ENCODE measurements around the gene OR56B4. TPM values are rescaled to one million over a fixed set of nuclear protein-coding genes. Genes with fewer than 3 reads are reported as not detected.
"Not testable (repeated sequence)": the region's sequence is repeated elsewhere in the genome, so short reads cannot be mapped to it uniquely, and the experiment has no call there.

OR56B4 gene
- total RNA-seq, 4 donors from 2014 or later: not detected

DNA sequence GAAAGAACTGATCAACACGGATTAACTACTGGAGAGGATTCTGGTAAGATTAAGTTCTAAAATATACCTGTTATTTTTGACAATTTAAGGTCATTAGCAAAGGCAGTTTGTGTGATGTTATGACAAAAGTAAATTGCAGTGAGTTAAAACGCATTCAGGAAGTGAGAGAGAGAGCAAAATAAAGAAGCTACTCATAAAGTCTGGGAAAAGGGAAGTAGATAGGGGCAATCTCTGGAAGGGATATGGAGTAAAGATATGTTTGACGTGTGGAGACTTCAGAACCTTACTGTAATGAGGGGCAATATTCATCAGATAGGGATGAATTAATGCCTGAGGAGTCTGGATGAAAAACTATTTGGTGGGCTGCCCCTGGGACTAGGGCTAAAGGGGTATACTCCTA, 16.8 kb downstream of the OR56B4 start:
- no peak for DNase-seq
- no peak overlapping the region for H3K27ac ChIP-seq
- intact Hi-C loops (cut with DNase I): no loop called here
- H3K9me3 ChIP-seq: no peaks in the 10 kb centered on the region
- no peaks in the 10 kb centered on the region for H3K36me3 ChIP-seq
- WGBS, 2 donors: 67 to 72% methylated on average over 3 of the region's 3 CpGs
- no peaks in the 10 kb centered on the region for H3K27me3 ChIP-seq
- H3K4me3 ChIP-seq (replicated peaks in 1 of 3): no peak overlapping the region
- TF ChIP-seq POLR2A (IDR thresholded peaks at IDR 0.05) (no peak), CTCF (IDR thresholded peaks at IDR 0.05) (no peak)
- no peaks in the 10 kb centered on the region for H3K4me1 ChIP-seq

DNA sequence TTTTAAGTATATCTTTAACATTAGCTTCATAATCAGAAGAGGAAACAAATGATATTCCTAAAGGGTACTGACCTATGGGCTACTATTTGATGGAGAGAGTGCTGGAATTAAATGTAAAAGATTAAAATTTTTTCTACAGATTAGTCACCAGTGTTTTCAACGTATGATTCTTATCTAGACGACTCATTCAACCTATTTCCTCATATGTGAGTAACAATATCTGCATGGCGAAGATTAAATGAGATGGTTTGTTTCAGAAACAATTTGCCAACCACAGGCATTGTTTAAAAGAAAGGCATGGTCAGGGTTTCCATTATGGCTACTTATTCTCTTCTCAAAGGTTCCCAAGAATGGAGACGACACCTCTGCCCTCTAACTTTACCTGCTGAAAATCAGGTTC, 20.4 kb downstream of the OR56B4 start:
- TF ChIP-seq POLR2A (IDR thresholded peaks at IDR 0.05) (no peak), CTCF (IDR thresholded peaks at IDR 0.05) (no peak)
- no peak for DNase-seq
- 81% methylated on average over 4 of the region's 4 CpGs for whole genome bisulfite sequencing, 2 donors
- no peak overlapping the region for H3K4me3 ChIP-seq (replicated peaks in 1 of 3)
- no peak overlapping the region for H3K27ac ChIP-seq
- no peaks in the 10 kb centered on the region for H3K36me3 ChIP-seq
- no peaks in the 10 kb centered on the region for H3K27me3 ChIP-seq
- intact Hi-C loops (cut with DNase I): no loop called here
- no peaks in the 10 kb centered on the region for H3K4me1 ChIP-seq
- H3K9me3 ChIP-seq: no peaks in the 10 kb centered on the region

DNA sequence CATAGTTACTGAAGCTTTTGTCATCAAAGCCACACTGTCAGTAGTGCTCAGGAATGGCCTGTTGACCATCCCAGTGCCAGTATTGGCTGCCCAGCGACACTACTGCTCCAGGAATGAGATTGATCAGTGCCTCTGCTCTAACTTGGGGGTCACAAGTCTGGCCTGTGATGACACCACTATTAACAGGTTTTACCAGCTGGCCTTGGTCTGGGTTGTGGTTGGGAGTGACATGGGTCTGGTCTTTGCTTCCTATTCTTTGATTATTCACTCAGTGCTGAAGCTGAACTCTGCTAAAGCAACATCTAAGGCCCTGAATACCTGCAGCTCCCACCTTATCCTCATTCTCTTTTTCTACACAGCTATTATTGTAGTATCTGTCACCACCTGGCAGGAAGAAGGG, 21.5 kb downstream of the OR56B4 start:
- DNase-seq: no peak
- 73 to 95% methylated on average over 1 of the region's 1 CpG for WGBS, 2 donors
- H3K36me3 ChIP-seq: no peaks in the 10 kb centered on the region
- H3K9me3 ChIP-seq: no peaks in the 10 kb centered on the region
- H3K27me3 ChIP-seq: no peaks in the 10 kb centered on the region
- intact Hi-C loops (cut with DNase I): no loop called here
- no peak for TF ChIP-seq POLR2A (IDR thresholded peaks at IDR 0.05)
- no peak for TF ChIP-seq CTCF (IDR thresholded peaks at IDR 0.05)
- no peak overlapping the region for H3K4me3 ChIP-seq (replicated peaks in 1 of 3)
- H3K4me1 ChIP-seq: no peaks in the 10 kb centered on the region
- H3K27ac ChIP-seq: no peak overlapping the region

- no peaks in the 10 kb centered on the region for H3K4me1 ChIP-seq
- intact Hi-C loops (cut with DNase I): no loop called here
- H3K4me3 ChIP-seq (replicated peaks in 1 of 3): no peak overlapping the region
- H3K9me3 ChIP-seq: no peaks in the 10 kb centered on the region
- no peaks in the 10 kb centered on the region for H3K36me3 ChIP-seq
- 74 to 75% methylated on average over 1 of the region's 1 CpG for WGBS, 2 donors
- no peak for TF ChIP-seq POLR2A (IDR thresholded peaks at IDR 0.05)
- no peak for TF ChIP-seq CTCF (IDR thresholded peaks at IDR 0.05)
- no peak overlapping the region for H3K27ac ChIP-seq
- DNase-seq: no peak
- no peaks in the 10 kb centered on the region for H3K27me3 ChIP-seq
These were observed 22.2 kb downstream of the OR56B4 start for GRCh38 chr11:6129635-6130034.

DNA sequence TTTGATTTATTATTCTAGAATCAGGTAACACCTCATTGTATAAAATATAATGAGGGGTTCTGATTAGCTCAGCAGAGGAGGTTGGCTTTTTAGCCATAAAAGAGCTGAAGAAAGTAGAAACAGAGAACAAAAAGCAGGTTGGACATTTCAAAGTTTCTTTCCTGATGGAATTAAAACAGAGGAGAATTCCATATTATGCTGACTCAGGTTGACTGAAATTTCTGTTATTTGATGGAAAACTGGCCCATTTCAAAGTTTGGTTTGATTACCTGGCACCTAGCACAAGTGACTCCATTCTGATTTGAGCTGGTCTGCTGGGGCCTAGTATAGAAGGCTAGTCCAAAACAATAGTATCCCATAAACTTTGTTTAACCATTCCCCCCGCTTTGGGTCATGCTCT, 24.9 kb downstream of the OR56B4 start:
- intact Hi-C loops (cut with DNase I): no loop called here
- H3K4me1 ChIP-seq: no peaks in the 10 kb centered on the region
- 85 to 91% methylated on average over 1 of the region's 1 CpG for WGBS, 2 donors
- H3K27ac ChIP-seq: no peak overlapping the region
- TF ChIP-seq POLR2A (IDR thresholded peaks at IDR 0.05): no peak
- no peak for TF ChIP-seq CTCF (IDR thresholded peaks at IDR 0.05)
- no peak for DNase-seq
- no peaks in the 10 kb centered on the region for H3K27me3 ChIP-seq
- H3K4me3 ChIP-seq (replicated peaks in 1 of 3): no peak overlapping the region
- H3K9me3 ChIP-seq: no peaks in the 10 kb centered on the region
- no peaks in the 10 kb centered on the region for H3K36me3 ChIP-seq

DNA sequence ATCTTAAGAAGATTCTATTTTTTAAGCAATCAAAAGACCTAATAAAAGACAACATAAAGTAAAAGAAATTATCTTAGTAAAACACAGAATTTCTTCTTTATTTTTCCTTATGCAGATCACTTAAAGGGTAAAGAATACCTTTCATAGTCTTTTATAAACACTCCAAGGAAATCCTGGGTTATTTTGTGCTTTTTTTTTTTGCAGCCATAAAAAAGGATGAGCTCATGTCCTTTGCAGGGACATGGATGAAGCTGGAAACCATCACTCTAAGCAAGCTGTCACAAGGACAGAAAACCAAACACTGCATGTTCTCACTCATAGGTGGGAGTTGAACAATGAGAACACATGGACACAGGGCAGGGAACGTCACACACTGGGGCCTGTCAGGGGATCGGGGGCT, 28.5 kb downstream of the OR56B4 start:
- 58 to 63% methylated on average over 2 of the region's 2 CpGs for WGBS, 2 donors
- DNase-seq; H3K27me3 ChIP-seq; H3K27ac ChIP-seq; H3K9me3 ChIP-seq; H3K4me3 ChIP-seq (replicated peaks in 1 of 3); intact Hi-C loops (cut with DNase I); H3K36me3 ChIP-seq; H3K4me1 ChIP-seq: not testable (repeated sequence)
